Vagina (tissue), 2 donors: Measurements from ENCODE around the gene GPR156. TPM values are rescaled to one million over a fixed set of nuclear protein-coding genes. Genes with fewer than 3 reads are reported as not detected.
A peak's percentile ranks its signal among the peaks of the same experiment; 100 is the strongest.
"Not testable (repeated sequence)": the region's sequence is repeated elsewhere in the genome, so short reads cannot be mapped to it uniquely, and the experiment has no call there.

Source experiments
- DNase-seq, 2 donors: peaks; one replicate each; pipeline ENCODE4 v3.0.0-alpha.2; 2017; ENCODE audit errors: extremely low spot score in 2 of 2
- H3K27ac ChIP-seq: fragments of 200-600 bp; sonication (generic); one replicate; pipeline ENCODE4 v1.5.1; 2019
- H3K27me3 ChIP-seq: fragments of 200-600 bp; sonication (generic); one replicate; pipeline ENCODE4 v1.5.1; 2019
- H3K36me3 ChIP-seq, 2 donors: fragments of 200-600 bp; sonication (generic); one replicate each; pipeline ENCODE4 v1.5.1; 2017 to 2019
- H3K4me1 ChIP-seq: fragments of 200-600 bp; sonication (generic); one replicate; pipeline ENCODE4 v1.5.1; 2019
- H3K4me3 ChIP-seq, 2 donors: fragments of 200-600 bp; sonication (generic); 1 replicate in 1 of 2; 2 replicates in 1 of 2; pipeline ENCODE4 v1.5.1; 2016 to 2019
- H3K9me3 ChIP-seq: fragments of 200-600 bp; sonication (generic); one replicate; pipeline ENCODE4 v1.5.1; 2019
- POLR2A ChIP-seq, 2 donors: fragments of 450-650 bp; IDR thresholded peaks; one replicate each; pipeline ENCODE4 v1.6.1; 2017; ENCODE audit warnings: antibody characterized with exemption in 2 of 2, mild to moderate bottlenecking in 2 of 2, moderate library complexity in 2 of 2
- POLR2AphosphoS5 ChIP-seq, 2 donors: sonication (generic); formaldehyde crosslinking; IDR thresholded peaks; one replicate each; pipeline ENCODE4 v1.9.0; 2017; ENCODE audit warnings: antibody characterized with exemption in 2 of 2, mild to moderate bottlenecking in 2 of 2, low read depth in 1 of 2; ENCODE audit not compliant: insufficient read depth in 1 of 2
- intact Hi-C: fragments of 100-400 bp; cut with DNase I; formaldehyde crosslinking; loops from one replicate; pipeline ENCODE4 v1.15.1; 2023
- total RNA-seq: library from RNA; depleted of rRNA; stranded (reverse); fragments of >200 nt; gene quantifications from one replicate; pipeline ENCODE4 v1.2.3, GENCODE V29; 2016
- TF ChIP-seq, protein P1 (sequence below), 3 experiments: fragments of 450-650 bp in 2 of 3; fragments of 200-600 bp in 1 of 3; sonication (generic) in 1 of 3; IDR thresholded peaks; one replicate each; pipeline ENCODE4 v1.5.1; 2017 to 2019; ENCODE audit warnings: antibody characterized with exemption in 3 of 3, mild to moderate bottlenecking in 2 of 3, moderate library complexity in 2 of 3

GPR156 gene
- total RNA-seq, 1 donor from 2014 or later = not detected

DNA sequence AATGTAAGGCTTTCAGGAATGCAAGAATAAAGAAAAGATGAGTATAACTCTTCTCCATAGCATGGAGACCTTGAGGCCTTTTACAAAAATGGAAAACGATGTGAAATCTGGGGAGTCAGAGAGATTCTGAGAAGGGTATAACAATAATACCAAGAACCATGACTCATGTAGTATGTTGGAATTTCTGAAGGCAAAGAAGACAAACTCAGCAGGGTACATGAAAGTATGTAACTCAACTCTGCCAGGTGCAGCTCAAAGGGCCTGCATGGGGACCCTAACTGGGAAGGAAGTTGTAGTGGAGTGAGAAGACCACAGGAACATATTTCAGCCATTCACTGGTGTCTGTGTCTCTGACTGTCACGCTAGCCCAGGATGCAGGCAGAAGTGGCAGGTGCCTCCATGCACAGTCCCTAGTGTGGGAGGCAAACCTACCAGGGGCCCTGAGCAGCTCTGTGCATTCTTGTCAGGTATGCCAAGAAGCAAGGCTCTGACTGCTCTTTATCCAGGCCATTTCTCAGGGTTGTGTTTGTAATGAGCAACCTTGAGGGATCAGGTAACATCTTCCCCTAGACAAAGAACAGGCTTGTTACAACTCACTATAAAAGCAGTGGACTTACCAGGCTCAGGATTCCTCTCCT is 57.2 kb downstream of the GPR156 start:
- Histone ChIP-seq H3K27ac (no peak overlapping the region), H3K4me3 (no peak overlapping the region), H3K4me1 (no peaks in the 10 kb centered on the region), H3K9me3 (no peaks in the 10 kb centered on the region), H3K27me3 (no peaks in the 10 kb centered on the region), H3K36me3 (no peaks in the 10 kb centered on the region)
- intact Hi-C loops = no loop called here
- TF ChIP-seq POLR2AphosphoS5 (IDR thresholded peaks at IDR 0.05; ENCODE audit: insufficient read depth in 1 of 2, low read depth in 1 of 2) (no peak), POLR2A (IDR thresholded peaks at IDR 0.05) (no peak)
- TF ChIP-seq, protein P1, sequence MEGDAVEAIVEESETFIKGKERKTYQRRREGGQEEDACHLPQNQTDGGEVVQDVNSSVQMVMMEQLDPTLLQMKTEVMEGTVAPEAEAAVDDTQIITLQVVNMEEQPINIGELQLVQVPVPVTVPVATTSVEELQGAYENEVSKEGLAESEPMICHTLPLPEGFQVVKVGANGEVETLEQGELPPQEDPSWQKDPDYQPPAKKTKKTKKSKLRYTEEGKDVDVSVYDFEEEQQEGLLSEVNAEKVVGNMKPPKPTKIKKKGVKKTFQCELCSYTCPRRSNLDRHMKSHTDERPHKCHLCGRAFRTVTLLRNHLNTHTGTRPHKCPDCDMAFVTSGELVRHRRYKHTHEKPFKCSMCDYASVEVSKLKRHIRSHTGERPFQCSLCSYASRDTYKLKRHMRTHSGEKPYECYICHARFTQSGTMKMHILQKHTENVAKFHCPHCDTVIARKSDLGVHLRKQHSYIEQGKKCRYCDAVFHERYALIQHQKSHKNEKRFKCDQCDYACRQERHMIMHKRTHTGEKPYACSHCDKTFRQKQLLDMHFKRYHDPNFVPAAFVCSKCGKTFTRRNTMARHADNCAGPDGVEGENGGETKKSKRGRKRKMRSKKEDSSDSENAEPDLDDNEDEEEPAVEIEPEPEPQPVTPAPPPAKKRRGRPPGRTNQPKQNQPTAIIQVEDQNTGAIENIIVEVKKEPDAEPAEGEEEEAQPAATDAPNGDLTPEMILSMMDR (IDR thresholded peaks at IDR 0.05) = no peak
- DNase-seq = no peak

DNA sequence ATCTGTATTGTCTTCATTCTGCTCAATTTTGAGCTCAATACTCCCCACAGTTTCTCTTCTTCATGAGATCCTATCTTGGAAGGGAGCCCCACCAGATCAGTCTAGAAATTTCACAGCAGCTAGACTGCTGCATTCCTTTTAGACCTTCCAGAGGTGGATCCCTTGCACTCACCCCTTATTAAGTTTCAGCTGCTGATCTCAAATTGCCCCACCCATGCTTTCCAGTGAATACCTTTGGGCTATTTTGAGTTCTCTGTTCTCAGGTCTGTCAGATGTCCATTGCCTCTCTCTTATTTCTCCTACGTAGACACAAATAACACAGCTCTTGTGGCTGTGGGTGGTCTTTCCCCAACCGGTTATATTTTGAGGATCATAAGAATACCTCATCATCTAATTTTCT is 60.8 kb downstream of the GPR156 start:
- no peaks in the 10 kb centered on the region for H3K27me3 ChIP-seq
- intact Hi-C loops = no loop called here
- no peaks in the 10 kb centered on the region for H3K9me3 ChIP-seq
- DNase-seq = no peak
- H3K36me3 ChIP-seq = no peaks in the 10 kb centered on the region
- TF ChIP-seq POLR2A (IDR thresholded peaks at IDR 0.05) (no peak), POLR2AphosphoS5 (IDR thresholded peaks at IDR 0.05; ENCODE audit: insufficient read depth in 1 of 2, low read depth in 1 of 2) (no peak)
- TF ChIP-seq, protein P1 (IDR thresholded peaks at IDR 0.05) = no peak
- H3K27ac ChIP-seq = no peak overlapping the region
- no peaks in the 10 kb centered on the region for H3K4me1 ChIP-seq
- no peak overlapping the region for H3K4me3 ChIP-seq

DNA sequence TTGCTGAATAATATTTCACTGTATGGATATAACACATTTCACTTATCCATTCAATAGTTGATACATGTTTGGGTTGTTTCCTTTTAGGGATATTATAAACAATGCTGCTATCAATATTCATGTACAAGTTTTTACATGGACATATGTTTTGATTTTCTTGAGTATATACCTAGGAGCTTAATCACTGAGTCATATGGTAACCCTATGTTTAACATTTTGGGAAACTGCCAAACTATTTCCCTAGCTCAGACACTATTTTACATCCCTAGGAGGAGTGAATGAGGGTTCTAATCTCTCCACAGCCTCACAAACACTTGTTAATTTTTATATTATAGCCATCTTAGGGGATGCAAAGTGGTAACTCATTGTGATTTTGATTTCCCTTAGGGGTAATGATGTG is 66.0 kb downstream of the GPR156 start:
- Histone ChIP-seq H3K4me1 (peaks cover 5% of the 10 kb centered on the region), H3K27ac (no peak overlapping the region), H3K4me3 (no peak overlapping the region), H3K36me3 (no peaks in the 10 kb centered on the region), H3K9me3 (no peaks in the 10 kb centered on the region), H3K27me3 (no peaks in the 10 kb centered on the region)
- intact Hi-C loops = no loop called here
- TF ChIP-seq POLR2AphosphoS5 (IDR thresholded peaks at IDR 0.05; ENCODE audit: insufficient read depth in 1 of 2, low read depth in 1 of 2) = no peak
- no peak for TF ChIP-seq POLR2A (IDR thresholded peaks at IDR 0.05)
- TF ChIP-seq, protein P1 (IDR thresholded peaks at IDR 0.05) = no peak
- DNase-seq = no peak

DNA sequence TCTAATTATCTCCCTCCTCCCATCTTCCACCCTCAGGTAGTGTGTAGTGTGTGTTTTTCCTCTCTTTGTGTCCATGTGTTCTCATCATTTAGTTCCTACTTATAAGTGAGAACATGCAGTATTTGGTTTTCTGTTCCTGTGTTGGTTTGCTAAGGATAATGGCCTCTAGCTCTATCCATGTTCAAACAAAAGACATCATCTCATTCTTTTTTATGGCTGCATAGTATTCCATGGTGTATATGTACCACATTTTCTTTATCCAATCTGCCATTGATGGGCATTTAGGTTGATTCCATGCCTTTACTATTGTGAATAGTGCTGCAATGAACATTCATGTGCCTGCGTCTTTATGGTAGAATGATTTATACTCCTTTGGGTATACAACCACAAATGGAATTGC is 68.4 kb downstream of the GPR156 start:
- H3K4me3 ChIP-seq, intact Hi-C loops, H3K36me3 ChIP-seq: not testable (repeated sequence)

DNA sequence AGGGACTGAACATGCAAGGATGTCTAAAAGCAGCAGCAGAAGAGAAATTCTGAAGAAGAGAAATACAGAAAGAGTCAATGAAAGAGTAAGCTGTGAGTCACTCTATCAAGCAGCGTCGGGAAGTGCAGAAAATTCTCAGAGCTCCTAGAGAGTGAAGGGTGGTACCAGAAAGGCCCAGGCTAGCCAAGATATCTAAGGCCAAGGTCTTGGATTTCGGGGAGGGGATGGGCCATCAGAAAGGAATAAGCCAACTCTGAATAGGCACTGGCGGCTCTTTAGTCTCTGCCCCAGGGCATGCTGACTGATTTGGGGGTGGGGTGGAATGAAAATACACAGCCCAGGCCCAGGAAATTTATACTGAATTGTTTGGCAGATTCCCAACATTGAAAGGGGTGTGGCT is 70.8 kb downstream of the GPR156 start:
- H3K27me3 ChIP-seq = no peaks in the 10 kb centered on the region
- no peak overlapping the region for H3K4me3 ChIP-seq
- TF ChIP-seq POLR2AphosphoS5 (IDR thresholded peaks at IDR 0.05; ENCODE audit: insufficient read depth in 1 of 2, low read depth in 1 of 2) = no peak
- TF ChIP-seq, protein P1 (IDR thresholded peaks at IDR 0.05) = no peak
- no peak for TF ChIP-seq POLR2A (IDR thresholded peaks at IDR 0.05)
- peak overlapping the region; percentile 50 for H3K27ac ChIP-seq
- no peak for DNase-seq
- no peaks in the 10 kb centered on the region for H3K9me3 ChIP-seq
- H3K4me1 ChIP-seq = peaks cover 8% of the 10 kb centered on the region
- intact Hi-C loops = no loop called here
- H3K36me3 ChIP-seq = no peaks in the 10 kb centered on the region

More for the DNA sequence above, 68.4 kb downstream of the GPR156 start:
- not testable (repeated sequence) for H3K4me1 ChIP-seq, H3K27me3 ChIP-seq, H3K27ac ChIP-seq, H3K9me3 ChIP-seq, DNase-seq
